Heart left ventricle (tissue), 13 donors: Measurements from ENCODE around the gene THPO.

Experiments used
- POLR2A ChIP-seq, 2 donors: fragments of 450-650 bp; IDR thresholded peaks; one replicate each; pipeline ENCODE4 v1.6.1; 2017; ENCODE audit warnings: antibody characterized with exemption in 2 of 2, mild to moderate bottlenecking in 2 of 2, moderate library complexity in 2 of 2
- TF ChIP-seq, protein P1 (sequence below), 12 donors: fragments of 200-600 bp; sonication (generic) in 4 of 12; IDR thresholded peaks; one replicate each; pipeline versions ENCODE4 v1.5.0 to v1.8.0; 2018 to 2022; ENCODE audit warnings: antibody characterized with exemption in 12 of 12, mild to moderate bottlenecking in 5 of 12
- donor health status: ischemic (EF 13 %, LVEDD 7.1; RV severe dilation, severe dysfunction).
- donor health status: DM: no; HTN: yes; CAD: no.
- donor health status: DM: no; HTN: no; CAD: no.
- donor health status: ischemic (EF 25% LVEDD 6.9; RV normal size, moderate dysfunction).
- donor health status: ischemic (EF 25% LVEDD 5.7; RV mildly dilated, moderate dysfunction).
- donor health status: ischemic (EF 35%, LVEDD 5.7; RV mildly dilated, moderate dysfunction).
- donor health status: nonischemic (EF 11% LVEDD 7.7; RV severe dilation, severe dysfunction).
- donor health status: DM: yes; HTN: yes; CAD: no.
- donor health status: PGD.
- donor health status: ischemic (EF 29% LVEDD 5.4; RV normal size, mild dysfunction).
- donor health status: nonischemic (EF 23%, LVEDD 6.1; RV moderate dilation, normal function).

DNA sequence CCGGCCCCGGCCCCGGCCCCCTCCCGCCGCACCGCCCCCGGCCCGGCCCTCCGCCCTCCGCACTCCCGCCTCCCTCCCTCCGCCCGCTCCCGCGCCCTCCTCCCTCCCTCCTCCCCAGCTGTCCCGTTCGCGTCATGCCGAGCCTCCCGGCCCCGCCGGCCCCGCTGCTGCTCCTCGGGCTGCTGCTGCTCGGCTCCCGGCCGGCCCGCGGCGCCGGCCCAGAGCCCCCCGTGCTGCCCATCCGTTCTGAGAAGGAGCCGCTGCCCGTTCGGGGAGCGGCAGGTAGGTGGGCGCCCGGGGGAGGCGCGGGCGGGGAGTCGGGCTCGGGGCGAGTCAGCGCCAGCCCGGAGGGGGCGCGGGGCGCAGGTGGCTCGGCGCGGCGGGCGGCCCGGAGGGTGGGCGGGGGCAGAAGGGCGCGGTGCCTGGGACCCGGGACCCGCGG lies 2.2 kb upstream of the THPO start:
- TF ChIP-seq, protein P1, sequence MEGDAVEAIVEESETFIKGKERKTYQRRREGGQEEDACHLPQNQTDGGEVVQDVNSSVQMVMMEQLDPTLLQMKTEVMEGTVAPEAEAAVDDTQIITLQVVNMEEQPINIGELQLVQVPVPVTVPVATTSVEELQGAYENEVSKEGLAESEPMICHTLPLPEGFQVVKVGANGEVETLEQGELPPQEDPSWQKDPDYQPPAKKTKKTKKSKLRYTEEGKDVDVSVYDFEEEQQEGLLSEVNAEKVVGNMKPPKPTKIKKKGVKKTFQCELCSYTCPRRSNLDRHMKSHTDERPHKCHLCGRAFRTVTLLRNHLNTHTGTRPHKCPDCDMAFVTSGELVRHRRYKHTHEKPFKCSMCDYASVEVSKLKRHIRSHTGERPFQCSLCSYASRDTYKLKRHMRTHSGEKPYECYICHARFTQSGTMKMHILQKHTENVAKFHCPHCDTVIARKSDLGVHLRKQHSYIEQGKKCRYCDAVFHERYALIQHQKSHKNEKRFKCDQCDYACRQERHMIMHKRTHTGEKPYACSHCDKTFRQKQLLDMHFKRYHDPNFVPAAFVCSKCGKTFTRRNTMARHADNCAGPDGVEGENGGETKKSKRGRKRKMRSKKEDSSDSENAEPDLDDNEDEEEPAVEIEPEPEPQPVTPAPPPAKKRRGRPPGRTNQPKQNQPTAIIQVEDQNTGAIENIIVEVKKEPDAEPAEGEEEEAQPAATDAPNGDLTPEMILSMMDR (IDR thresholded peaks at IDR 0.05), result no peak
- TF ChIP-seq POLR2A (IDR thresholded peaks at IDR 0.05), result no peak
